GM23248 (cell line): ENCODE results near the gene TGM1.

Experiments used
- EZH2 ChIP-seq: fragments of 200-600 bp; sonication (generic); IDR thresholded peaks from 2 replicates; pipeline ENCODE4 v1.6.1; 2018; ENCODE audit warnings: antibody characterized with exemption, mild to moderate bottlenecking; ENCODE audit not compliant: insufficient read depth, poor library complexity, severe bottlenecking
- EZH2phosphoT487 ChIP-seq: fragments of 200-600 bp; sonication (generic); IDR thresholded peaks from 2 replicates; pipeline ENCODE4 v1.6.1; 2018; ENCODE audit warnings: antibody characterized with exemption, moderate library complexity, mild to moderate bottlenecking, low read depth; ENCODE audit not compliant: insufficient read depth

DNA sequence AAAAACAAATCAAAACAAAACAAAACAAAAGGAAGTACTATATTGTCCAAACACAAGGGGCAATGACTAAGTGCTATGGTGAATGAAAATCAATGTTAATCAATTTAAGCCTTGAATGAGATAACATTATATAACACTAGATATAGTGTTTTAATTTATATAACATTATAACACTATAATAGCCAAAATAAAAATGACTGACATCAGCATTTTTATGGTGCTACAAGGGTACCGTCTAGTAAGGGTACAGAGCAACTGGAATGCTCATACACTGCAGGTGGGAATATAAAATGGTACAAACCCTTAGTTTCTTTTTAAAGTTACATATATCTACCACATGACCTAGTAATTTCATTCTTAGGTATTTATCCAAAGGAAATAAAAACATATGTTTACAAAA is 36.5 kb downstream of the TGM1 start:
- TF ChIP-seq EZH2 (no peak), EZH2phosphoT487 (no peak)
